Retinal pigment epithelial cell (primary cell): ENCODE data around the gene OR4D1.
A peak's percentile ranks its signal among the peaks of the same experiment; 100 is the strongest.
"Not testable (repeated sequence)": the region's sequence is repeated elsewhere in the genome, so short reads cannot be mapped to it uniquely, and the experiment has no call there.

Experiments used
- DNase-seq: peaks from one replicate; pipeline ENCODE4 v3.0.0-alpha.2; 2010; ENCODE audit warnings: low read depth
- H3K4me3 ChIP-seq: 2 replicates; pipeline ENCODE4 v1.5.1; 2011; ENCODE audit warnings: mild to moderate bottlenecking, low read length, control low read depth, moderate library complexity
- CTCF ChIP-seq: conservative IDR thresholded peaks from 2 replicates; pipeline ENCODE4 v1.5.1; 2011; ENCODE audit warnings: low read depth, low read length, control low read depth, inconsistent platforms

Gene OR4D1

DNA sequence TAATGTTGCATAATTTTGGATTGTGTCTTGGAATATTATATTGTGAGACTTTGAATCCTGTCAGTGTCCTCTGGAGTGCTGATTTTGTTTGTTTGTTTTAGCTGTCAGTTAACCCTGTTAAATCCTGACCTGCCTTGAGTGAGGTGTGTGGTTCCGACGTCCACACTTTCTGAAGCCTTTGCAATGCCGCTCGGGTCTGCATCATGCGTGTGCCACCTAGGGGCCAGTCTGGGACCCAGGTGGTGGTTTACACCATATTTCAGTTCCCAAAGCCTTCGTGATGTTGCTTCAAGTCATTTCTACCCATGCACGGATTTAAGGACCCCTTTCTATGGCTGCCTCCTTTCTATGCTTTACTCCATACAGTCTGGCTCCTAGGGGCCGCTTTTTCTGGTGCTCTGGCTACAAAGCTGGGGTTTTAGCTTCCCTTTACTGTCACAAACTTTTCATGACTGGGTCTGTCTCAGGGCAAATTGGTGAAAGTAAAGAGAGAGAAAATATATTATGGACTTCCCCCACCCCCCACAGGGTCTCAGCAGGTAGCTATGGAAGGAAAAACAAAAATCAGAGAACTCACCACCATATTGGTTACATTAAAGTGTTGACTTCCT is 11.4 kb upstream of the OR4D1 start:
- no peak for DNase-seq
- TF ChIP-seq CTCF = peak; percentile 64
- H3K4me3 ChIP-seq = no peak overlapping the region

DNA sequence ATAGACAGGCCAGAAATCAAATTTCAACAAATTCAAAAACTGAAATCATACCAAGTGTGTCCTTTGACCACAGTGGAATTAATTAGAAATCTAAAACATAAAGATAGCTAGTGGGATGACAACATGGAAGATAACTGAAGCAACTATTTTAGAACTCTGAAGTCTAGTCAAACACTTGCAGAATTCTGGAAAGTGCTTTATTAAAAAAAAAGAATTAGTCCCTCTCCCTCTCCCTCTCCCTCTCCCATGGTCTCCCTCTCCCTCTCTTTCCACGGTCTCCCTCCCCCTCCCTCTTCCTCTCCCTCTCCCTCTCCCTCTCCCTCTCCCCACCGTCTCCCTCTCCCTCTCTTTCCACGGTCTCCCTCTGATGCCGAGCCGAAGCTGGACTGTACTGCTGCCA is 6.7 kb upstream of the OR4D1 start:
- no peak for TF ChIP-seq CTCF
- H3K4me3 ChIP-seq = no peak overlapping the region
- no peak for DNase-seq

DNA sequence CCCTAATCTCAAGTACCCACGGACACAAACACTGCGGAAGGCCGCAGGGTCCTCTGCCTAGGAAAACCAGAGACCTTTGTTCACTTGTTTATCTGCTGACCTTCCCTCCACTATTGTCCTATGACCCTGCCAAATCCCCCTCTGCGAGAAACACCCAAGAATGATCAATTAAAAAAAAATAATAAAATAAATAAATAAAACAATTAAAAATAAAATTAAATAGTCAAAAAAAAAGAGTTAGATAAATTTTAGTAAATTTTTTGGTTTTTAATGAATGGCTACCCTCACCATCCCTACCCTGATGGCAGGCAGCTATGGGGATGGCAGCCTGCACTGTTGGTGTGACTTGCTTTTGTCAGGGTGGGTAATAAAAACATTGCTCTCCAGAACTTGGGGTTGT is 4.8 kb upstream of the OR4D1 start:
- not testable (repeated sequence) for H3K4me3 ChIP-seq, DNase-seq

DNA sequence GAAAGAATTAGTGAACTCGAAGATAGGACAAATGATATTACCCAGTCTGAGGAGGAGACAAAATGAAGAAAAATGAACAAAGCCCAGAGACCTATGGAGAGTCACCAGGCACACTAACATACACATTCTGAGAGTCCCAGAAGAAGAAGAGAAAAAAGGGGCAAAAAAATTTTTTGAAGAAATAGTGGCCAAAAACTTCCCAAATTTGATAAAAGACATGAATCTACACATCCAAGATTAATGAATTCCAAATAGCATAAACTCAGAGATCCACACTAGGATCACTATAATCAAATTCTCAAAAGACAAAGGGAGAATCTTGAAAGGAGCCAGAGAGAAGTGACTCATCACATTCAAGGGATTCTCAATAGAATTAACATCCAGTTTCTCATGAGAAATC is 3.4 kb upstream of the OR4D1 start:
- DNase-seq = no peak
- no peak overlapping the region for H3K4me3 ChIP-seq
- TF ChIP-seq CTCF = no peak

GRCh38 chr17:58148609-58149008 is 425 bp downstream of the OR4D1 start:
- TF ChIP-seq CTCF = no peak
- H3K4me3 ChIP-seq = no peak overlapping the region
- DNase-seq = no peak

DNA sequence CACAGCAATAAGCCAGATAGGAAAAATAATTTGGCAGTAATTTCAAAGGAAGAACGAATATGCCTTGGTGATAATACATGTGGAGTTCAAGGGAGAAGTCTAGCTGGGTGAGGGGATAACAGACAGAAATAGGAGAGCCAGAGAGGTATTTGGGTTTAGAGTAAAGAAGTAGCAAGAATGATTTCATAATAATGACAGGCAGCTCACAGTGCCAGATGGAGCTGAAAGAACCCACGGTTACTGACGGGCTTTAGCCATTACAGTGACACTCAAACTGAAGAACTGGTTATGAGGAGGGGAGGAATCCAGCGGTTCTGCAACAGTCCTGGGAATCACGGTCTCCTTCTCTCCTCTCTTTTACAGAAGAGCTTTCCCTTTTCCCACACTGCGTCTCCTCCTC is 2.2 kb downstream of the OR4D1 start:
- TF ChIP-seq CTCF = no peak
- no peak overlapping the region for H3K4me3 ChIP-seq
- DNase-seq = no peak

DNA sequence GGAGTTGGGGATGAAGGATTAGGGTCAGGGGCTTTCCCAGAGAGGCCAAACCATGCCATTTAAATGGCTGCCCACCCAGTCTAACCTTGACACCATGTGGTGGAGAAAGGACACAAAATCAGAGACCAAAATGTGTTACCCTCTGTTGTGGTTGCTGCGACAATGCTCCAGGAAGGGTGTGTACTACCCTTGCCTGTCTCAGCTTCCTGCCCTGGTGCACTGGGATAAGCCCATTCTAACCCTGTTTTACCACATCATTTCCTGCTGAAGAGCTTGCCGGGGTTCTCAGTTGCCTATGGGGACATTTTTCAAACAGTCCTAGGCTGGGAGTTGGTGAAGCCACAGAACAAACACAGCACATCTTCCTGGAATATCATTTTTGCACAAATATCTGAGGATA is 4.9 kb downstream of the OR4D1 start:
- DNase-seq = no peak
- no peak for TF ChIP-seq CTCF
- no peak overlapping the region for H3K4me3 ChIP-seq

DNA sequence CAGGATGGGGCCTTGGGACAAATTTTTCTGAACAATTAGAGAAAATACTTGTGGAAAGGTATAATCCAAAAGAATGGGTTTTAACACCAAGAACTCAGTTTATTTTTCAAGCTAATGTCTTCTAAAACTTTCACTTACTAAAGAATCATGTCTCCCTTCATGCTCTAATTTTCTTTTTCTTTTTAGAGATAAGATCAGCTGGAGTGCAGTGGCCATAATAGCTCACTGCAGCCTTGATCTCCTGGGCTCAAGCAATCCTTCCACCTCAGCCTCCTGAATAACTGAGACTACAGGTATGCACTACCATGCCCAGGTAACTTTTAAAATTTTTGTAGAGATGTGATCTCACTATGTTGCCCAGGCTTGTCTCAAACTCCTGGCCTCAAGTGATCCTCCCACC is 5.5 kb downstream of the OR4D1 start:
- H3K4me3 ChIP-seq = no peak overlapping the region
- no peak for DNase-seq
- no peak for TF ChIP-seq CTCF
